IgD-negative memory B cell (primary cell): ENCODE data around the gene GRK1. TPM values are rescaled to one million over a fixed set of nuclear protein-coding genes. Genes with fewer than 3 reads are reported as not detected.

Source experiments
- H3K27ac Mint-ChIP-seq, 3 donors: one replicate each; pipeline ENCODE4 v1.8.0; 2020 to 2022; ENCODE audit warnings: mild to moderate bottlenecking in 3 of 3, mixed read lengths in 3 of 3, moderate library complexity in 1 of 3
- H3K27me3 Mint-ChIP-seq: one replicate; pipeline ENCODE4 v1.8.0; 2021; ENCODE audit warnings: mixed read lengths
- H3K36me3 Mint-ChIP-seq: one replicate; pipeline ENCODE4 v1.8.0; 2020; ENCODE audit warnings: mild to moderate bottlenecking, mixed read lengths
- H3K4me1 Mint-ChIP-seq, 3 donors: one replicate each; pipeline ENCODE4 v1.8.0; 2020 to 2022; ENCODE audit warnings: mixed read lengths in 3 of 3, mild to moderate bottlenecking in 1 of 3
- H3K4me3 Mint-ChIP-seq, 4 donors: one replicate each; pipeline ENCODE4 v1.8.0; 2020 to 2022; ENCODE audit warnings: mild to moderate bottlenecking in 4 of 4, mixed read lengths in 4 of 4, moderate library complexity in 3 of 4
- H3K9me3 Mint-ChIP-seq, 3 donors: one replicate each; pipeline ENCODE4 v1.8.0; 2020 to 2021; ENCODE audit warnings: mixed read lengths in 3 of 3, mild to moderate bottlenecking in 1 of 3
- polyA plus RNA-seq: library from polyadenylated mRNA; unstranded; fragments of 300-500 nt; fragmentation: Illumina TruSeq; gene quantifications from one replicate; pipeline ENCODE4 v1.2.3, GENCODE V29; 2021

Gene GRK1
- polyA plus RNA-seq, 1 donor from 2014 or later = not detected

DNA sequence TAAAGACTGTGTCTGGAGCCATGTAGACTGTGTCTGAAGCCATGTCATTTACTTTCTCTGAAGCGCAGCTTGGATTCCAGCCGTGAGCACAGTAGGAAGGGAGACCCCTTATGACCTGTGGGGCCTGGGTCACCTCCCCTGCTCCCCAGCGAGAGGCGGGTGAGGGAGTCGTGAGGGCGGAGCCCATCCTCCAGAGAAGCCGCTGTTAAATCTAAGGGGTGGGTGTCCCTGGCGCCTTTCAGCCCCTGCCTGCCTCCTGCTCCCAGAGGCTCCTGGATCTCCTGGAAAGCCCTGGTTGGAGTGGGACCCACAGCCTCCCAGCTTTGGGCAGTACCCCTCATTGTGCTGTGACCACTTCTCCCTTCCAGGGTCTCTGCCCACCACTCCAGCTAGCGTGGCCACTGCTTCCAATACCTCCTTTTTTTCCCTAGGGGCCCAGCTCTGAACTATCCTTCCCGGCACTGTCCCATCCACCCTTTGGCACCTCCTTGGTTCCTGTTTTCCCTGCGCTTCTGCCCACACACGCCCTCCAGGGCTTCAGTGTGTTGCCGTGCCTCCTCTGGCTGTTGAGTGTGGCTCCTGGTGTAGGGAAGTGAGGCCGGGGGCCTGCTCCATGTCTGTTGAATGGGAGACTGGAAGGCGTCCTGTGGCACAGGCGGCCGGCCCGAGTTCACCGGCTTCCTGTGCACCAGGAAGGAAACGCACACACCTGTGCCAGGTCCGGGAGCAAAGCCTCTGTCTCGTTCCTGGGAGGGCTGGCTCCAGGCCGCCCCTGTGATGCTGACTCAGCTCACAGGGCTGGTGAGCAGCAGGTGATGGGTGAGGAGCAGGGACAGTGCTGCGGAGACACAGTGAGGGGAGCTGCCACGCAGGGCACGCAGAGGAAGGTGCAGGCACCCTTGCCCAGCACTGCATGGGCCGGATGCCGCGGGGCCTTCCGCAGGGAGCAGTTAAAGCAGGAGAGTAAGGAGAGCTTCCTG lies 38.4 kb upstream of the GRK1 start:
- no peak overlapping the region for H3K27ac Mint-ChIP-seq
- H3K27me3 Mint-ChIP-seq = no peaks in the 10 kb centered on the region
- no peaks in the 10 kb centered on the region for H3K9me3 Mint-ChIP-seq
- peaks cover 12% of the 10 kb centered on the region for H3K36me3 Mint-ChIP-seq
- no peak overlapping the region for H3K4me3 Mint-ChIP-seq
- H3K4me1 Mint-ChIP-seq = no peaks in the 10 kb centered on the region

DNA sequence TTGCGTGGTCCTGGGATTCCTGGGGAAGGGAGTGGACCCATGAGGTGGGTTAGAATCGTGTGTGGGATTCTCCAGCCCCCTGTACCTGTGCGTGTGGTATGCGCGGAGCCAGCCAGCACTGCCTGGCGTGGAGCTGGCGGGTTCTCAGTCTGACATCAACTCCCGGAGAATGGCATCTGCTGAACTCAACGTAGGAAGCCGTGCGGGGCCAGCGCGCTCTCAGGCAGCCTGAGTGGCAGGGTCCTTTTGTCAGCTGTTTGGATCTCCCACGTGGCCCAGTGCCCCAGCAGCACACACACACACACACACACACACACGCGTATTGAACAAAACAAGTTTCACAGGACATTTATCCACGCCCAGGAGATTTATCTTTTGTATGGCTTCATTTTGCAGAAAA lies 37.2 kb upstream of the GRK1 start:
- no peak overlapping the region for H3K27ac Mint-ChIP-seq
- H3K9me3 Mint-ChIP-seq = no peaks in the 10 kb centered on the region
- no peaks in the 10 kb centered on the region for H3K27me3 Mint-ChIP-seq
- H3K4me3 Mint-ChIP-seq = no peak overlapping the region
- peaks cover 9% of the 10 kb centered on the region for H3K36me3 Mint-ChIP-seq
- H3K4me1 Mint-ChIP-seq = no peaks in the 10 kb centered on the region

- Mint-ChIP-seq H3K36me3 (peaks cover 9% of the 10 kb centered on the region), H3K9me3 (no peaks in the 10 kb centered on the region), H3K27me3 (no peaks in the 10 kb centered on the region), H3K4me1 (no peaks in the 10 kb centered on the region), H3K27ac (no peak overlapping the region), H3K4me3 (no peak overlapping the region)
Observed at GRCh38 chr13:113630296-113630695, 36.7 kb upstream of the GRK1 start.

GRCh38 chr13:113630804-113631203 lies 36.2 kb upstream of the GRK1 start:
- Mint-ChIP-seq H3K27me3 (no peaks in the 10 kb centered on the region), H3K4me1 (no peaks in the 10 kb centered on the region), H3K36me3 (peaks cover 9% of the 10 kb centered on the region), H3K4me3 (no peak overlapping the region), H3K27ac (no peak overlapping the region), H3K9me3 (no peaks in the 10 kb centered on the region)

DNA sequence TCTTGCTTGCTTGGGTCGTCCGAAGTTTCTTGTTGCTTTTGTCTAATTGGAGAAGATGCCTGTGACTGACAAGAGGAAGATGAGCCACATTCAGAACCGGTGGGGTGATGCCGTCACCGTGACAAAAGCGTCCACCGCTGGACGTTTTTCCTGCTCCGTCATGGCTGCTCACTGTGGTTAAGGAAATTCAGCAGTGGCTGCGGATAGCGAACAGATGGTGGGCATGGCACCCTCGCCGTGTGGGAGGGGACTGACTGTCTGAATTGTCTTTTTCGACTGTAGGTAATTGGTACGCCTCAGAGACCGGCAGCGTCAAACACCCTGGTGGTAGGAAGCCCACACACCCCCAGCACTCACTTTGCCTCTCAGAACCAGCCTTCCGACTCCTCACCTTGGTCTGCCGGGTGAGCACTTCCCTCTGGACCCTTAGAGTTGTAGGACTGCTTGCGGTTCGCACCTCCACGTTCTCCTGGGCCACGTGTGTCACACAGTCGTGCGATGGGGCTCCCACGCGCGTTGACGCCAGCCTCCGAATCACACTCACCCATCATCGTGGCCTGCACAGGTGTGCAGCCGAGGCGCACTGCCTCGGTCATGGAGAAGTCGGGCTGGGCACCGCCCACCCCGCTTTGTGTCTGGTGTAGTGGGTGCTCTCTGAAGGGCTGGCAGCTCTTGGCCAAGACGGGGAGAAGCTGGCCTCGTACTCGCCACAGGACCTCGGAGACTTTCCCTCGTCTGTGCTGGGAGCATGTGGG lies 35.5 kb upstream of the GRK1 start:
- Mint-ChIP-seq H3K36me3 (peaks cover 9% of the 10 kb centered on the region), H3K27ac (no peak overlapping the region), H3K27me3 (no peaks in the 10 kb centered on the region), H3K4me1 (no peaks in the 10 kb centered on the region), H3K4me3 (peak overlapping the region in 1 of 4 donors; percentile 47), H3K9me3 (no peaks in the 10 kb centered on the region)

DNA sequence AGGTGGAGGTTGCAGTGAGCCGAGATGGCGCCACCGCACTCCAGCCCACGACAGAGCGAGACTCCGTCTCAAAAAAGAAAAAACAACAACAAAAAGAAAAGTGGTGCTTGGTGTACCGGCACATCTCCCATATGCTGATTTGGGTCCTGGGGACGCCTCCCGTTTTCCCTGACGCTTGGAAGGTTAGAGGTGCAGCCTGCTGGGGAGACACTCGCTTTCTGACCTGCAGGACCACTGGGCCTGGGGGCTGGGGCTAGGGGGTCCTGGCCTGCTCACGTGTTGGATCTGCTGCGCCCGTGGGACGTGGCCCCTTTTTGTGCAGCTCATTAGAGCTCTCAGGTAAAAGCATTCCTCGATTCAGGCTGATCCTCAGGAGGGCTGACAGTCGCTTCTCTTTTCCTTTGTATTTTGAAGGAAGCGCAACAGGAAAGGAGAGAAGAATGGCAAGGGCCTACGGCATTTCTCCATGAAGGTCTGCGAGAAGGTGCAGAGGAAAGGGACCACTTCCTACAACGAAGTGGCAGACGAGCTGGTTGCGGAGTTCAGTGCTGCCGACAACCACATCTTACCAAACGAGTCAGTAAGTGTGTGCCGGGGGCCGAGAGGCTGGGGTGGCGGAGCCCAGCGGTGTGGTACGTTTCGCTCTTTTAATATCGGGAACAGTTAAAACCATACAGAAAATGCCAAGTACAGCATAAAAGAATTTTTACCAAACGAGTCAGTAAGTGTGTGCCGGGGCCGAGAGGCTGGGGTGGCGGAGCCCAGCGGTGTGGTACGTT lies 34.1 kb upstream of the GRK1 start:
- Mint-ChIP-seq H3K9me3 (no peaks in the 10 kb centered on the region), H3K4me1 (no peaks in the 10 kb centered on the region), H3K27me3 (no peaks in the 10 kb centered on the region), H3K27ac (no peak overlapping the region), H3K4me3 (no peak overlapping the region), H3K36me3 (peaks cover 10% of the 10 kb centered on the region)

- H3K27me3 Mint-ChIP-seq = no peaks in the 10 kb centered on the region
- H3K4me3 Mint-ChIP-seq = no peak overlapping the region
- peak overlapping the region in 1 of 3 donors; percentile 31 for H3K27ac Mint-ChIP-seq
- H3K9me3 Mint-ChIP-seq = no peaks in the 10 kb centered on the region
- peaks cover 9% of the 10 kb centered on the region for H3K36me3 Mint-ChIP-seq
- H3K4me1 Mint-ChIP-seq = no peaks in the 10 kb centered on the region
Observed at GRCh38 chr13:113633485-113633873, 33.5 kb upstream of the GRK1 start.

DNA sequence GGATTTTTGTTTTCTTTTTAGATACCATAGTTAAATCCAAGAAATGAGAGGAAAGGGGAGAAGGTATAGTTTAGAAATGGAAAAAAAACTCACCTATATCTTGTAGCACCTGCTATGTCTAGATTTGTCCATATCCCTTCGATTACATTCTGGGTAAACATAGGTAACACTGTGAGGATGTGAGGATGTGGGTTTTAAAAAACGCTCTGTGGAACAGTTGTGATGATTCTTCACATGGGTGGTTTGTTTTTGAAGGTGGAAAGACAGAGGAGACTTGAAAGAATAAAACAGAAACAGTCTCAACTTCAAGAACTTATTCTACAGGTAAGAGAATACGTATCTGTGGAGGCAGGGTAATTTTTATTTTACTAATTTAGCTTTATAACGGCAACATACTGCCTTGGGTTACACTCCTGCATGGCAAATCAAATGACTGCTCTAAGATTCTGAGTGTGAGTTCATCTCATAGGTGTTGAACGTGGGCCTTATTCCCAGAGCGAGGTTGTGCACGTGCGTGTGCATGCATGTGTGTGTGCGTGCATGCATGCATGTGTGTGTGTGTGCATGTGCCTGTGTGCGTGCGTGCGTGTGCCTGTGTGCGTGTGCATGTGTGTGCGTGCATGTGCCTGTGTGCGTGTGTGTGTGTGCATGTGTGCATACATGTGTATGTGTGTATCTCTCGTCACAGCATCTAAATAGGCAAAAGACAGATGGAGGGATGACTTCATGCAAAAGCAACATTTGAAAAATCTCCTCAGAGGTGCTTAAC lies 32.6 kb upstream of the GRK1 start:
- no peaks in the 10 kb centered on the region for H3K27me3 Mint-ChIP-seq
- H3K4me3 Mint-ChIP-seq = no peak overlapping the region
- H3K9me3 Mint-ChIP-seq = no peaks in the 10 kb centered on the region
- peaks cover 9% of the 10 kb centered on the region for H3K36me3 Mint-ChIP-seq
- H3K27ac Mint-ChIP-seq = peak overlapping the region in 1 of 3 donors; percentile 31
- H3K4me1 Mint-ChIP-seq = no peaks in the 10 kb centered on the region

DNA sequence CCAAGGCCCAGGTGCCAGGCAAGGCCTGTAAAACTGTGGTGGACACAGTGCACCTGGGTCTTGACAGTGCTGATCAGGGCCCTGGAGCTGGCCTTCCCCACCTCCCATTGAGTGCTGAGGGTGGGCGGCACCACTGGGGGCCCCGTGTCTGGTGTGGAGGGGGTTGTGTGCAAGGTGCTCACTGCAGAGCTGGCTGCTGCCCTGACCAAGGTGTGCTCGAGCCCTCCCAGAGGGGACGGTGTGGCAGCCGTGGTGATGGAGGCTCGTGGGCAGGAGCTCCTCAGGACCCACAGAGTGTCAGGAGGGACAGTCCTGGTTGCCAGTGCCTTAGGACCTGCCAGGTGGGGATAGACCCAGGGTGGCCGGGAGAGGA lies 32.0 kb upstream of the GRK1 start:
- Mint-ChIP-seq H3K9me3 (no peaks in the 10 kb centered on the region), H3K36me3 (peaks cover 14% of the 10 kb centered on the region), H3K4me1 (no peaks in the 10 kb centered on the region), H3K27ac (peak overlapping the region in 1 of 3 donors; percentile 39), H3K27me3 (no peaks in the 10 kb centered on the region), H3K4me3 (no peak overlapping the region)

DNA sequence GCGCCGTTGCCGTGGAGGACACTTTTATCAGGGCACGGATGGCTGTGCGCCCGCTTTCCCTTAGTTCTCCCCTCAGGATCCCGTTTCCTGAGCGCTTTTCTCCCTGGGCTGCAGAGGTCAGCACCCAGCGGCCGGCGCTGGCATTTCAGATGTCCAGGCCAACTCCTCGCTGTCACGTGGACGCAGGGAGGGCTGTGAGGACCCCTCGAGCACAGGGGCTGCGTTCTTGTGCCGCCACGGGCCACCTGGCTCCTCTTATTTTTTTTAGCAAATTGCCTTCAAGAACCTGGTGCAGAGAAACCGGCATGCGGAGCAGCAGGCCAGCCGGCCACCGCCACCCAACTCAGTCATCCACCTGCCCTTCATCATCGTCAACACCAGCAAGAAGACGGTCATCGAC lies 31.3 kb upstream of the GRK1 start:
- Mint-ChIP-seq H3K27ac (no peak overlapping the region), H3K4me1 (no peaks in the 10 kb centered on the region), H3K9me3 (no peaks in the 10 kb centered on the region), H3K36me3 (peaks cover 18% of the 10 kb centered on the region), H3K27me3 (no peaks in the 10 kb centered on the region), H3K4me3 (no peak overlapping the region)

DNA sequence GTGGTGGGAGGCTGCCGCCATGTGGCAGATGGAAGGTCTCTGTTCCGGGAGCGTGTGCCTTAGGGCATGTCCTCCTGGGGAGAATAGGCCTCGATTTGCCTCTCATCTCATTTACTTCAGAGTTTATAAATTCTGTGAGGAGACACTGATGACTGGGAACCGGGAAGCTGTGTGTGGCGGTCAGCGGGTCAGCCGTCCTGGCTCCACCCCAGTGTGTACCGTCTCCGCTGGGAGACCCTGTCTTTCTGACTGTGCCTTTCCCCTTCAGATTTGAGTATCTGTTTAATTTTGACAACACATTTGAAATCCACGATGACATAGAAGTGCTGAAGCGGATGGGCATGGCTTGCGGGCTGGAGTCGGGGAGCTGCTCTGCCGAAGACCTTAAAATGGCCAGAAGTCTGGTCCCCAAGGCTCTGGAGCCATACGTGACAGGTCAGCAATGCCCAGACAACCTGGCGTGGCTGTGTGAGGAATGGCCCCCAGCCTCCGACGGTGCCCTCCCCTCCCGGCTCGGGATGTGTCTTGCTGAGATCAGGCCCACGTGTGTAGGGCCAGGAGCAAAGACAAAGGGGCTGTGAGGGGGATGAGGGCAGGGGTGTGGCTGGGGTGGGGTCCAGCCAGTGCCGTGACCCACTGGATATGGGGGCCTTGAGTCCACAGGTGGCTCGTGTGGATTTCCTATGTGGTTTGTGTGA lies 30.6 kb upstream of the GRK1 start:
- no peaks in the 10 kb centered on the region for H3K27me3 Mint-ChIP-seq
- H3K4me3 Mint-ChIP-seq = no peak overlapping the region
- no peaks in the 10 kb centered on the region for H3K9me3 Mint-ChIP-seq
- H3K4me1 Mint-ChIP-seq = no peaks in the 10 kb centered on the region
- no peak overlapping the region for H3K27ac Mint-ChIP-seq
- peaks cover 20% of the 10 kb centered on the region for H3K36me3 Mint-ChIP-seq

DNA sequence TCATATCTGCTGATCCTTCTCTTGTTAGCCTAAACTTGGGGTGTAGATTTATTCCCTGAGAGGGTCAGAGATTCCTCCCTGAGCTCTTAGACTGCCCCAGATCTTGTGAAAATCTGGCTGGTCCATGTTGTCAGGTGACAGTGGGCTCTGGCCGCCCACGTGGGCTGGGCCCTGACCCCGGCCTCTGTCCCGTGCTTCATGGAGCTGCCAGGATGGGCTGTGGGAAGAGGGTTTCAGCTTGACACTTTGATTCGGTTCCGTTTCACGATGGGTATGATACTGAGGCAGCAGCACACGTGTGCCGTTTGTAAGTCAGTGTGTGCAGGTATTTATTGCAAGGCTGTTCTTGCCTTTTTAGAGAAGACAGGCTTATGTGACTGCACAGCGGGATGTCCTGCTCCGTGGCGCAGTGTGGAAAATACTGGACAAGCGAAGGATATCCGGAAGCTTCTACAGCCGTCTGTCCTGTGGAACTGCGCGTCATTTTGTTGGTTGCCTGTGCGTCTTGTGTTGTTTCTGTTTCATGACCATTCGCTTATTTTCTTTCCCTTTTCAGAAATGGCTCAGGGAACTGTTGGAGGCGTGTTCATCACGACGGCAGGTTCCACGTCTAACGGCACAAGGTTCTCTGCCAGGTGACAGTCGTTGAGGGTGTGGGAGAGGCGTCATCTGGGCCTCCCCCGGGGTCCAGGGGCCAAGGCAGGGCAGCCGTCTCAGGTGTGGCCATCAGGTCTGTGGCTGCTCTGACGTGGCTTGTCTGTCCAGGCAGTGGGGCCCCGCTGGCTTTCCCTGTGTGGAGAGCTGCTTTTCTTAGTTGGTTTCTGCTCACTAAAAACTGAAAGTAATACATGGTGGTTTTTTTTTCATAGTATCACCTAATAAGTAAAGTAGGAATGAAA lies 29.5 kb upstream of the GRK1 start:
- Mint-ChIP-seq H3K4me1 (peaks cover 0 to 2% (median 0%) of the 10 kb centered on the region in 3 donors), H3K4me3 (no peak overlapping the region), H3K27ac (no peak overlapping the region), H3K9me3 (no peaks in the 10 kb centered on the region), H3K27me3 (no peaks in the 10 kb centered on the region), H3K36me3 (peaks cover 22% of the 10 kb centered on the region)

- peaks cover 5% of the 10 kb centered on the region in 3 donors for H3K4me1 Mint-ChIP-seq
- H3K9me3 Mint-ChIP-seq = no peaks in the 10 kb centered on the region
- H3K27me3 Mint-ChIP-seq = no peaks in the 10 kb centered on the region
- peaks cover 20% of the 10 kb centered on the region for H3K36me3 Mint-ChIP-seq
- H3K4me3 Mint-ChIP-seq = no peak overlapping the region
- H3K27ac Mint-ChIP-seq = no peak overlapping the region
Observed at GRCh38 chr13:113638173-113638746, 28.8 kb upstream of the GRK1 start.
